ENCODE results near the gene YY1. TPM values are rescaled to one million over a fixed set of nuclear protein-coding genes. Genes with fewer than 3 reads are reported as not detected.

YY1 gene
- total RNA-seq, 1 donor from 2014 or later = 74.8 TPM

GRCh38 chr14:100291305-100292075 lies 52.5 kb downstream of the YY1 start:
- intact Hi-C loops (cut with DNase I) = no loop called here
- Histone ChIP-seq H3K4me1 (peaks cover 4% of the 10 kb centered on the region), H3K9me3 (no peaks in the 10 kb centered on the region), H3K36me3 (peaks cover 31% of the 10 kb centered on the region), H3K27ac (no peak overlapping the region), H3K27me3 (ENCODE audit: low read depth) (no peaks in the 10 kb centered on the region), H3K4me3 (no peak overlapping the region)
- DNase-seq = no peak
- ATAC-seq = no peak
- TF ChIP-seq, protein P1, sequence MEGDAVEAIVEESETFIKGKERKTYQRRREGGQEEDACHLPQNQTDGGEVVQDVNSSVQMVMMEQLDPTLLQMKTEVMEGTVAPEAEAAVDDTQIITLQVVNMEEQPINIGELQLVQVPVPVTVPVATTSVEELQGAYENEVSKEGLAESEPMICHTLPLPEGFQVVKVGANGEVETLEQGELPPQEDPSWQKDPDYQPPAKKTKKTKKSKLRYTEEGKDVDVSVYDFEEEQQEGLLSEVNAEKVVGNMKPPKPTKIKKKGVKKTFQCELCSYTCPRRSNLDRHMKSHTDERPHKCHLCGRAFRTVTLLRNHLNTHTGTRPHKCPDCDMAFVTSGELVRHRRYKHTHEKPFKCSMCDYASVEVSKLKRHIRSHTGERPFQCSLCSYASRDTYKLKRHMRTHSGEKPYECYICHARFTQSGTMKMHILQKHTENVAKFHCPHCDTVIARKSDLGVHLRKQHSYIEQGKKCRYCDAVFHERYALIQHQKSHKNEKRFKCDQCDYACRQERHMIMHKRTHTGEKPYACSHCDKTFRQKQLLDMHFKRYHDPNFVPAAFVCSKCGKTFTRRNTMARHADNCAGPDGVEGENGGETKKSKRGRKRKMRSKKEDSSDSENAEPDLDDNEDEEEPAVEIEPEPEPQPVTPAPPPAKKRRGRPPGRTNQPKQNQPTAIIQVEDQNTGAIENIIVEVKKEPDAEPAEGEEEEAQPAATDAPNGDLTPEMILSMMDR (IDR thresholded peaks at IDR 0.05) = no peak

DNA sequence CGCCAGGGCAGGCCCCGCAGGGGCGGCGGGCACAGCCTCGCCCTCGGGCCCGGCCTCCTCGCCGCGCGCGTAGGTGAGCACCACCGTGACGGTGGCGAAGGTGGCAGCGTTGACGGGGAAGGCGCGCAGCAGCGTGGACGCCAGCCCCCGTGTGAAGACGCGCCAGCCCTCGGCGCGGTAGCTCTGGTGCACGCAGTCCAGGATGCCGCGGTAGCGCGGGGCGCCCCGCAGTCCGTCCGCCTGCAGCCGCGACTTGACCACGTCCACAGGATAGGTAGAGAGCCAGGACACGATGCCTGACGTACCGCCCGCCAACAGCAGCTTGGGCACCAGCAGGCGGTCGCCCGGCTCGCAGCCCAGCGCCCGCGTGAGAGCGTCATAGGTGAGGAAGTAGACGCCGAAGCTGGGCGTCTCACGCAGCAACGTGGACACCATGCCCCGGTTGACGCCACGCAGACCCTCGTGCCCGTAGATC lies 53.4 kb downstream of the YY1 start:
- Histone ChIP-seq H3K27me3 (ENCODE audit: low read depth) (no peaks in the 10 kb centered on the region), H3K4me3 (no peak overlapping the region), H3K27ac (no peak overlapping the region), H3K9me3 (no peaks in the 10 kb centered on the region), H3K36me3 (peaks cover 31% of the 10 kb centered on the region), H3K4me1 (peaks cover 13% of the 10 kb centered on the region)
- ATAC-seq = no peak
- DNase-seq = no peak
- intact Hi-C loops (cut with DNase I) = no loop called here
- TF ChIP-seq, protein P1 (IDR thresholded peaks at IDR 0.05) = no peak

GRCh38 chr14:100292776-100293461 lies 54.0 kb downstream of the YY1 start:
- Histone ChIP-seq H3K4me3 (no peak overlapping the region), H3K4me1 (peaks cover 18% of the 10 kb centered on the region), H3K27ac (no peak overlapping the region), H3K9me3 (no peaks in the 10 kb centered on the region), H3K27me3 (ENCODE audit: low read depth) (no peaks in the 10 kb centered on the region), H3K36me3 (peaks cover 31% of the 10 kb centered on the region)
- TF ChIP-seq, protein P1 (IDR thresholded peaks at IDR 0.05) = no peak
- DNase-seq = no peak
- ATAC-seq = no peak
- intact Hi-C loops (cut with DNase I) = no loop called here

- Histone ChIP-seq H3K27me3 (ENCODE audit: low read depth) (no peaks in the 10 kb centered on the region), H3K9me3 (no peaks in the 10 kb centered on the region), H3K4me1 (peaks cover 24% of the 10 kb centered on the region), H3K4me3 (no peak overlapping the region), H3K36me3 (peaks cover 34% of the 10 kb centered on the region), H3K27ac (no peak overlapping the region)
- TF ChIP-seq, protein P1 (IDR thresholded peaks at IDR 0.05) = no peak
- DNase-seq (no peak), ATAC-seq (no peak)
- intact Hi-C loops (cut with DNase I) = no loop called here
Observed at GRCh38 chr14:100293497-100294212, 54.7 kb downstream of the YY1 start.

GRCh38 chr14:100294213-100294962 lies 55.4 kb downstream of the YY1 start:
- Histone ChIP-seq H3K4me1 (peaks cover 24% of the 10 kb centered on the region), H3K27ac (no peak overlapping the region), H3K27me3 (ENCODE audit: low read depth) (no peaks in the 10 kb centered on the region)

More at GRCh38 chr14:100294213-100294962, 55.4 kb downstream of the YY1 start:
- intact Hi-C loops (cut with DNase I) = no loop called here
- Histone ChIP-seq H3K4me3 (no peak overlapping the region), H3K36me3 (peaks cover 29% of the 10 kb centered on the region), H3K9me3 (no peaks in the 10 kb centered on the region)
- TF ChIP-seq, protein P1 (IDR thresholded peaks at IDR 0.05) = no peak
- ATAC-seq (no peak), DNase-seq (no peak)
